HFFc6 (cell line): ENCODE data around the gene DPH2. TPM values are rescaled to one million over a fixed set of nuclear protein-coding genes. Genes with fewer than 3 reads are reported as not detected.

Experiments
- DNase-seq: peaks from one replicate; pipeline ENCODE4 v3.0.0-alpha.2; 2018
- H3K27ac Mint-ChIP-seq: 2 replicates; pipeline ENCODE4 v1.8.0; 2020; ENCODE audit warnings: mild to moderate bottlenecking, mixed read lengths
- H3K27me3 Mint-ChIP-seq: 2 replicates; pipeline ENCODE4 v1.8.0; 2021; ENCODE audit warnings: mild to moderate bottlenecking, moderate library complexity, mixed read lengths; ENCODE audit not compliant: insufficient read depth
- H3K36me3 Mint-ChIP-seq: 2 replicates; pipeline ENCODE4 v1.8.0; 2021; ENCODE audit warnings: low read depth, mixed read lengths
- H3K4me1 Mint-ChIP-seq: 2 replicates; pipeline ENCODE4 v1.8.0; 2020; ENCODE audit warnings: low read depth, mixed read lengths
- H3K4me3 Mint-ChIP-seq: 2 replicates; pipeline ENCODE4 v1.8.0; 2020; ENCODE audit warnings: mild to moderate bottlenecking, moderate library complexity, mixed read lengths
- H3K9me3 Mint-ChIP-seq: 2 replicates; pipeline ENCODE4 v1.8.0; 2020; ENCODE audit warnings: mild to moderate bottlenecking, mixed read lengths
- total RNA-seq, 6 experiments: library from RNA; stranded (reverse); fragmentation: NEBNext Ultra II Directional; extraction: Animal tissue kit (Norgen Biotek cat#: 25700); gene quantifications; 2 replicates in 1 of 6; 3 replicates in 5 of 6; pipeline ENCODE4 v1.2.3, GENCODE V29; 2021
- TF ChIP-seq, protein P1 (sequence below): fragments of 200-600 bp; sonication (generic); IDR thresholded peaks from 2 replicates; pipeline ENCODE4 v1.5.0; 2021; ENCODE audit warnings: antibody characterized with exemption, mild to moderate bottlenecking

DPH2 gene
- total RNA-seq, 6 experiments from 2014 or later = 19.1 to 22.7 (median 20.8) TPM

DNA sequence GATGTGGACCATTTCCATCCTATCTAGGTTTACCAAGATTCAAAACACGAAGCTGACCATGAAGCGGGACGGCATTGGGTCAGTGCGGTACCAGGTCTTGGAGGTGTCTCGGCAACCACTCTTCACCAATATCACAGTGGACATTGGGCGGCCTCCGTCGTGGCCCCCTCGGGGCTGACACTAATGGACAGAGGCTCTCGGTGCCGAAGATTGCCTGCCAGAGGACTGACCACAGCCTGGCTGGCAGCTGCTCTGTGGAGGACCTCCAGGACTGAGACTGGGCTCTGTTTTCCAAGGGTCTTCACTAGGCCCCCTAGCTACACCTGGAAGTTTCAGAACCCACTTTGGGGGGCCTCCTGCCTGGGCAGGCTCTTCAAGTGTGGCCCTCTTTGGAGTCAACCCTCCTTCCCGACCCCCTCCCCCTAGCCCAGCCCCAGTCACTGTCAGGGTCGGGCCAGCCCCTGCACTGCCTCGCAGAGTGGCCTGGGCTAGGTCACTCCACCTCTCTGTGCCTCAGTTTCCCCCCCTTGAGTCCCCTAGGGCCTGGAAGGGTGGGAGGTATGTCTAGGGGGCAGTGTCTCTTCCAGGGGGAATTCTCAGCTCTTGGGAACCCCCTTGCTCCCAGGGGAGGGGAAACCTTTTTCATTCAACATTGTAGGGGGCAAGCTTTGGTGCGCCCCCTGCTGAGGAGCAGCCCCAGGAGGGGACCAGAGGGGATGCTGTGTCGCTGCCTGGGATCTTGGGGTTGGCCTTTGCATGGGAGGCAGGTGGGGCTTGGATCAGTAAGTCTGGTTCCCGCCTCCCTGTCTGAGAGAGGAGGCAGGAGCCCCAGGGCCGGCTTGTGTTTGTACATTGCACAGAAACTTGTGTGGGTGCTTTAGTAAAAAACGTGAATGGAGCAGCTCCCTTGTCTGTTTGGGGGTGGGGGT, 20.7 kb downstream of the DPH2 start:
- Mint-ChIP-seq H3K36me3 (peaks cover 6% of the 10 kb centered on the region), H3K4me1 (peaks cover 40% of the 10 kb centered on the region), H3K4me3 (peak overlapping the region; percentile 89), H3K27ac (peak overlapping the region; percentile 90), H3K9me3 (no peaks in the 10 kb centered on the region), H3K27me3 (peaks cover 10% of the 10 kb centered on the region; the same call in 1 of the 2 replicates)
- DNase-seq = no peak
- TF ChIP-seq, protein P1, sequence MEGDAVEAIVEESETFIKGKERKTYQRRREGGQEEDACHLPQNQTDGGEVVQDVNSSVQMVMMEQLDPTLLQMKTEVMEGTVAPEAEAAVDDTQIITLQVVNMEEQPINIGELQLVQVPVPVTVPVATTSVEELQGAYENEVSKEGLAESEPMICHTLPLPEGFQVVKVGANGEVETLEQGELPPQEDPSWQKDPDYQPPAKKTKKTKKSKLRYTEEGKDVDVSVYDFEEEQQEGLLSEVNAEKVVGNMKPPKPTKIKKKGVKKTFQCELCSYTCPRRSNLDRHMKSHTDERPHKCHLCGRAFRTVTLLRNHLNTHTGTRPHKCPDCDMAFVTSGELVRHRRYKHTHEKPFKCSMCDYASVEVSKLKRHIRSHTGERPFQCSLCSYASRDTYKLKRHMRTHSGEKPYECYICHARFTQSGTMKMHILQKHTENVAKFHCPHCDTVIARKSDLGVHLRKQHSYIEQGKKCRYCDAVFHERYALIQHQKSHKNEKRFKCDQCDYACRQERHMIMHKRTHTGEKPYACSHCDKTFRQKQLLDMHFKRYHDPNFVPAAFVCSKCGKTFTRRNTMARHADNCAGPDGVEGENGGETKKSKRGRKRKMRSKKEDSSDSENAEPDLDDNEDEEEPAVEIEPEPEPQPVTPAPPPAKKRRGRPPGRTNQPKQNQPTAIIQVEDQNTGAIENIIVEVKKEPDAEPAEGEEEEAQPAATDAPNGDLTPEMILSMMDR = peak; percentile 54

DNA sequence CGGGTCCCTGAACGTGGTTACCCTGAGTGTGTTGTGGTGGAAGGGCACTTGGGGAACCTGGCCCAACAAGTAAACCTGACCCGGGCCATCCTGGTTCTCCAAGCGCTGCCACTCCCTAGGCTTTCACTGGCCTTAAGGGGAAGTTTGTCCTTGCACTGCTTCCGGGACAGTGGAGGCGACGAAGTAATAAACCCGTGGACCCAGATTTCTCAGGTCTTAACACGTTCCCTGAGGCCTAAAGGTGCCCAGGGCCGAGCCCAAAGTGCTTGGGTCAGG, 21.3 kb downstream of the DPH2 start:
- peaks cover 34% of the 10 kb centered on the region for H3K4me1 Mint-ChIP-seq
- DNase-seq = no peak
- H3K36me3 Mint-ChIP-seq = no peaks in the 10 kb centered on the region
- TF ChIP-seq, protein P1 = no peak
- H3K9me3 Mint-ChIP-seq = no peaks in the 10 kb centered on the region
- peak overlapping the region; percentile 89 for H3K4me3 Mint-ChIP-seq
- H3K27me3 Mint-ChIP-seq = peaks cover 10% of the 10 kb centered on the region; the same call in 1 of the 2 replicates
- H3K27ac Mint-ChIP-seq = peak overlapping the region; percentile 90

DNA sequence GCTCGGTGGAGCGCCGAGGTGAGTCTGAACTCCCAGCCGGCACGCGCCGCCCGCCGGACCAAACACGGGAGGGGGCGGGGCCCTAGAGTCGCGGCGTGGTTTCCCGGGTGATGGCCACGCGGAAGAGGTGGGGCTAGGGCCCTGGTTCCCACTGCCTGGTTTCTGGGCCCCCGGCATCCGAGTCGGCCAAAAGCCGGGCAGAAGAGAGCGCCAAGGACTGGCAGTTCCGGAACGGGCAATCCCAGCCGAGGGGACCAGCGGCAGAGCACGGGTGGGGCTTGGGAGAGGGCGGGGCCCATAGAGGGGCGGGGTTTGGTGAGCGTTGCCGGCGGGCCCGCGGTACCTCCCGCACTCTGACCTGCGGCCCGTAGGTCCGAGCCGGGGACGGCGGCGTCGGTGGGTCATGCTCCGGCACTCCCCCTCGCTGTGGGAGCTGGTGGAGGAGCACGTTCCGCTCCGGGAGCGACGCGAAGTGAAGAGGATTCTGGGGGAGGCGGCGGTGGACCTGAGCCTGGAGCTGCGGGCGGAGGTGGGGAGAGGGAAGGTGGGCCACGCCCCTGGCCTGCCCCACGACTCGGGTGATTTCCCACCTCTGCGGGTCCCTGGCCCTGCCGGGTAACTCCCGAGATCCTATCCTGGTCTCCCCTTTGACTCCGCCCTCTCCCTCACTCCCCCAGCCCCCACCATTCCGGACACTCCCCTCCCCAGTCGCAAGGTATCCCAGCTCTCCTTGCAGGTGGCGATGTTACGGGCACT, 21.8 kb downstream of the DPH2 start, which contains the start of gene CCDC24:
CCDC24 (plus strand) TSS at position 124 of the 756 bp plus-strand sequence; CDS start at position 404, 280 bp downstream.
- TF ChIP-seq, protein P1 = peak; percentile 31
- H3K27me3 Mint-ChIP-seq = peaks cover 10% of the 10 kb centered on the region; the same call in 1 of the 2 replicates
- peaks cover 29% of the 10 kb centered on the region for H3K4me1 Mint-ChIP-seq
- peak within 1 kb of the TSS; percentile 89 for H3K4me3 Mint-ChIP-seq
- H3K27ac Mint-ChIP-seq = peak within 1 kb of the TSS; percentile 90
- no peaks in the 10 kb centered on the region for H3K9me3 Mint-ChIP-seq
- DNase-seq = peak; percentile 87
- H3K36me3 Mint-ChIP-seq = no peaks in the 10 kb centered on the region

DNA sequence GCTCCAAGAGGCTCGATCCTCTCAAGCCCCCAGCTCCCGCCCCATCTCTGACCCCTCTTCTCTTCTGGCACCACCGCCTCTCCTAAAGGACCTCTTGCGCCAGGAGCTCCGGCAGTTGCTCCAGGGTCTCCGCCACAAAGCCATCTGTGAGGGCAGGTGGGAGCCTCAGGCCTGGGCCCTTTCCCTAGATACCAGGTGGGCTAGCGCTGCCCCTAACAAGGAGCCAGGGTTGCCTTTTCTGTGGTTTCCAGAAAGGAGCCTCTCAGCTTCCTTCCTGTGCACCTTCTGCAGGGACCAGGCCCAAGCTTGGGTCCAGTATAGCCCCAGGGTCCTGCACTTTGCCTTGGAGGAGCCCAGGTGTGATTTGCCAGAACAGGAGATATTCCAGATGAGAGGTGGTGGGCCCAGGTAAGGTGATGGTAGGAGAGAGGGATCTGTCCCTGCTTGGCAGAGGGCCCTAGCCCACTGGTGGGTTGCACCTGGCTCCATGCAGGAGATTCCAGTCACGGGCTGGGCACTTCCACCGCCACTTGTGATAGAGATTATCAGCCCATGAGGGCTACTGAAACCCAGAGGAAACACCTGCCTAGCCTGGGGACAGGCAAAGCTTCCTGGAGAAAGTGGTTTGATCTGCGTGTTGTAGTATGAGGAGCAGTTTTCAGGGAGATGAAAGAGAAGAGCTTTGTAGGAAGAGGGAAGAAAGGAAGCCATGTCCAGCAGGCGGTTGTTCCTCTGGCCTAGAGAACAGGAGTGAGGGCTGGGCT, 22.6 kb downstream of the DPH2 start:
- Mint-ChIP-seq H3K36me3 (no peaks in the 10 kb centered on the region), H3K4me3 (peak overlapping the region; percentile 89)

More for the DNA sequence above, 22.6 kb downstream of the DPH2 start:
- no peaks in the 10 kb centered on the region for H3K9me3 Mint-ChIP-seq
- peaks cover 10% of the 10 kb centered on the region; the same call in 1 of the 2 replicates for H3K27me3 Mint-ChIP-seq
- TF ChIP-seq, protein P1 = no peak
- DNase-seq = no peak
- peak overlapping the region; percentile 90; the same call in 1 of the 2 replicates for H3K27ac Mint-ChIP-seq
- peaks cover 22% of the 10 kb centered on the region for H3K4me1 Mint-ChIP-seq
